Astrocyte of the spinal cord (primary cell): Measurements from ENCODE around the gene LIMA1.
"Not testable (repeated sequence)": the region's sequence is repeated elsewhere in the genome, so short reads cannot be mapped to it uniquely, and the experiment has no call there.

Experiments
- DNase-seq: peaks from one replicate; pipeline ENCODE4 v3.0.0; 2011; ENCODE audit warnings: low read depth, low spot score
- H3K4me3 ChIP-seq: 2 replicates; pipeline ENCODE4 v1.5.1; 2011; ENCODE audit warnings: low read depth, mild to moderate bottlenecking, low read length, moderate library complexity
- in situ Hi-C: cut with HindIII; loops from 2 replicates; pipeline ENCODE4 v1.10.0; 2017; ENCODE audit warnings: low sequenced_read_pairs
- TF ChIP-seq, protein P1 (sequence below): IDR thresholded peaks from 2 replicates; pipeline ENCODE4 v1.5.1; 2012; ENCODE audit warnings: low read depth, mild to moderate bottlenecking, low read length, inconsistent platforms

Gene LIMA1

DNA sequence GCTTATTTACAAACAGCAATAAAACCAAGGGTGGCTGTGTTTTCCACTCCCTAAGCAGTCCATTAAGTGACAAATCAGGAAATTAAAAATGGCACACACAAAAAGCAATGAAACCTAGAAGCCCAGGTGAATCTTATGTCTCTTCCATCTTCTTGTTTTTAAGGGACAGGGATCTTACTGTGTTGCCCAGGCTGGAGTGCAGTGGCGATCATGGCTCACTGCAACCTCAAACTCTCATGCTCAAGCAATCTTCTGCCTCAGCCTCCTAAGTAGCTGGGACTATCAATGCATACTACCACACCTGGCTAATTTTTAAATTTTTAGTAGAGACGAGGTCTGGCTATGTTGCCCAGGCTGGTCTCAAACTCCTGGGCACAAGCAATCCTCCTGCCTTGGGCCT is 63.8 kb downstream of the LIMA1 start:
- in situ Hi-C loops = no loop called here

DNA sequence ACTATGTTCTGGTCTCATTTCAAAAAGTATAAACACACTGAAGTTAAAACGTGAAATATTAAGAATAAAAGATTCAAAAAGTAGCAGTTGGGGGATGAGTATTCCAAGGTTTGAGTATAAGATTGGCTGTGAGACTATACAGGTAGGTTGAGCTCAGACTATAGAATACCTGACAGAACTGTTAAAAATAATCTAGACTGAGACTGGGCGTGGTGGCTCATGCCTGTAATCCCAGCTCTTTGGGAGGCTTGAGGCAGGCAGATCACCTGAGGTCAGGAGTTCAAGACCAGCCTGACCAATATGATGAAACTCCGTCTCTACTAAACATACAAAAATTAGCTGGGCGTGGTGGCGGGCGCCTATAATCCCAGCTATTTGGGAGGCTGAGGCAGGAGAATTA is 64.3 kb downstream of the LIMA1 start:
- in situ Hi-C loops, H3K4me3 ChIP-seq, DNase-seq: not testable (repeated sequence)

More for the DNA sequence above, 63.8 kb downstream of the LIMA1 start:
- H3K4me3 ChIP-seq = peak overlapping the region; percentile 64
- TF ChIP-seq, protein P1, sequence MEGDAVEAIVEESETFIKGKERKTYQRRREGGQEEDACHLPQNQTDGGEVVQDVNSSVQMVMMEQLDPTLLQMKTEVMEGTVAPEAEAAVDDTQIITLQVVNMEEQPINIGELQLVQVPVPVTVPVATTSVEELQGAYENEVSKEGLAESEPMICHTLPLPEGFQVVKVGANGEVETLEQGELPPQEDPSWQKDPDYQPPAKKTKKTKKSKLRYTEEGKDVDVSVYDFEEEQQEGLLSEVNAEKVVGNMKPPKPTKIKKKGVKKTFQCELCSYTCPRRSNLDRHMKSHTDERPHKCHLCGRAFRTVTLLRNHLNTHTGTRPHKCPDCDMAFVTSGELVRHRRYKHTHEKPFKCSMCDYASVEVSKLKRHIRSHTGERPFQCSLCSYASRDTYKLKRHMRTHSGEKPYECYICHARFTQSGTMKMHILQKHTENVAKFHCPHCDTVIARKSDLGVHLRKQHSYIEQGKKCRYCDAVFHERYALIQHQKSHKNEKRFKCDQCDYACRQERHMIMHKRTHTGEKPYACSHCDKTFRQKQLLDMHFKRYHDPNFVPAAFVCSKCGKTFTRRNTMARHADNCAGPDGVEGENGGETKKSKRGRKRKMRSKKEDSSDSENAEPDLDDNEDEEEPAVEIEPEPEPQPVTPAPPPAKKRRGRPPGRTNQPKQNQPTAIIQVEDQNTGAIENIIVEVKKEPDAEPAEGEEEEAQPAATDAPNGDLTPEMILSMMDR = no peak
- no peak for DNase-seq

DNA sequence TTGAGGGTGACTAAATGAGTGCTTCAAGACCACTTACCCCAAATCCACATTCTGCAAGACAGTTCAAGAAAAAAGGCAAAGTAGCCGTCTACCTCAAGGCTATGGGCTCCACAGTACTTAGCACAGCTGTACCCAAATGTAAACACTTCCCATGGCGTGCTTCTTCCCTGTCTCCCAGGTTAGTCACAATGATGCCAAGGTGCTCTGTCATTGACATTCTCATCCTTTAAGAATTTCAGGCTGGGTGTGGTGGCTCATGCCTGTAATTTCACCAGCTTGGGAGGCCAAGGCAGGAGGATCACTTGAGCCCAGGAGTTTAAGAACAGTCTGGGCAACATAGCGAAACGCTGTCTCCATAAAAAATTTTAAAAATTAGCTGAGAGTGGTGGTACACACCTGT is 64.9 kb downstream of the LIMA1 start:
- TF ChIP-seq, protein P1 = no peak
- H3K4me3 ChIP-seq = no peak overlapping the region
- in situ Hi-C loops = no loop called here
- no peak for DNase-seq

DNA sequence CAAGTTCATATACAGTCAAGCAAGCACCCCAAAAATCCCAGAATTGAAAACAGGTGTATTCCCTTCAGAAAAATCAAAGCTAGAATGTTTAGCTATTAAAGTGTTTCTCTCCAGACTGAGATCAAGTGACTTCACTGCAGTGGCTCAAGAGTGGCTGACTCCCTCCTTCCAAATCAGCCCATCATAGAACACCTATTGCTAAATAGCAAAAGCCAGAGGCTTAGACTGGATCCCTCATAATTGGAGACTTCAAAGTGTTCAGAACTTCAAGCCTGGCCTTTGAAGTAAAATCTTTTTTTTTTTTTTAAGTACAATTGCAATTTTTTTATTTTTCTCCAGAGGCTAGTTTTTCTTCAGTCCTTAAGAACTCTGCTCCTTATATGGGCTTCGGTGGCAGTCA is 66.1 kb downstream of the LIMA1 start:
- in situ Hi-C loops = no loop called here
- TF ChIP-seq, protein P1 = no peak
- DNase-seq = no peak
- H3K4me3 ChIP-seq = no peak overlapping the region

DNA sequence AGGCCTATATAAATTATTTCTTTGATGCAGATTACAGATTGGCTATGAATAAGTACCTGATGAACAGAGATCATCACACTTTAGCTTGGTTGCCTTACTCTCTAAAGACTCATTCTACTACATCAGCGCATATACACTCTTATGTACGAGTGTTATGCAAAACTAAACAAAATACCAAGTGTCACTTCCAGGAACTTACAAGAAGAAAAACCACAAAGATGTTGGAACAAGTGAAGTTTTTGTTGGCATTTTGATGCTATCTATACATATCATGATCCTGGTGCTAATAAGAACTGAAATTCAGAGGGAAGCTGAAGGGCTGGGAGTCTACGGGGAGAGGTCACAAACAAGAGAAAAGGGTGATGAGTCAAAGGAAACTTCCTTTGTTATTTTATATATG is 68.3 kb downstream of the LIMA1 start:
- in situ Hi-C loops = no loop called here

DNA sequence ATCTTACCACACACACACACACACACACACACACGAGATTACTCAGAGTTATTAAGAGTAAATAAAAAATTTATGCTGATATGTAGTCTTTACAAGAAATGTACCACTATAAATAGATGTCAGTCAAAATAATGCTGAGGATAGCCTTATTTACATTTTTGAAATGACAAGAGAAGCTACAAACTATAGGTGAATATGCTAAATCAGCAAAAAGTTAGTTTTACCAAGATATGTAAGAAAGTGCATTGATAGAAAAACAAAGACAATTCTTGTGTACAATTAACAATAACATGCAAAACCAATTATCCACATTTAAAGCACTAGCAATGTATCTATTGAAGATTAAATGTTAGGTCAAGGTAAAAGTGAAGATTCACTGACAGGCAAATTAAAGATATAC is 69.3 kb downstream of the LIMA1 start:
- TF ChIP-seq, protein P1 = no peak
- no peak overlapping the region for H3K4me3 ChIP-seq
- in situ Hi-C loops = no loop called here
- DNase-seq = no peak

More for the DNA sequence above, 68.3 kb downstream of the LIMA1 start:
- TF ChIP-seq, protein P1 = no peak
- peak; percentile 38 for DNase-seq
- H3K4me3 ChIP-seq = no peak overlapping the region

- TF ChIP-seq, protein P1 = no peak
- in situ Hi-C loops = no loop called here
- no peak overlapping the region for H3K4me3 ChIP-seq
- DNase-seq = no peak
Measured at GRCh38 chr12:50213439-50213838, 69.9 kb downstream of the LIMA1 start.
